Cortex of kidney (tissue), 1 donor: ENCODE data around the gene DCAF12L1.

Source experiments
- DNase-seq: peaks from one replicate; lab custom pipeline; 2025; lab: John Stamatoyannopoulos, UW

DCAF12L1 gene

GRCh38 chrX:126552313-126553022 lies at the start of gene DCAF12L1:
DCAF12L1 (minus strand) TSS chrX:126552814; CDS start chrX:126552608, 206 bp downstream.
- DNase-seq, result no peak

GRCh38 chrX:126580877-126581276 lies 28.3 kb upstream of the DCAF12L1 start:
- DNase-seq, result no peak

- DNase-seq, result no peak
Observed at GRCh38 chrX:126575911-126576310, 23.3 kb upstream of the DCAF12L1 start.

- DNase-seq, result no peak
Observed at GRCh38 chrX:126557151-126557550, 4.5 kb upstream of the DCAF12L1 start.

DNA sequence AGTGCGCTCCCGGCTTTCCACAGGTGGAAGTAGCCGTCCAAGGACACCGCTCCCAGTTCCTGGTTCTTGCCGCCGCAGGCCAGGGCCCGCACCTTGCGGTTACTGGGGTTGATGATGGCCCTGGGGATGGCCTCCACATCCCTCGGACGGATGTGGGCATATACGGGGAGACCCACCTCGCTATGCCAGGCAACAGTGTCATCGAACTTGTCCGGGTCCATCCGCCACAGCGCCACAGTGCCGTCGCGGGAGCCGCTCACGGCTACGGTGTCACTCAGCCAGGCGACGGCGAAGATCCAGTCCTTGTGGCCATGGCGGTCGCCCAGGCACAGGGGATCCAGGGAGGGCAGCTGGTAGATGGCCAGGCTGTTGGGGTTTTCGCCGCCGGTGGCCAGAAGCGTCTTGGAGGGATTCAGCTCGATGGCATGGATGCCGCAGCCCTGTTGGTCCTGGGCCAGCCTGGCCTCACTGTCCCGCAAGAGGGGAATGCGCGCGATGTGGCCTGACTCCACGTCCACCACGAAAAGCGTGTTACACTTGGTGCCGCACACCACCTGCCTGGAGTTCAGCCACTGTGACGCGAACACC lies 795 bp downstream of the DCAF12L1 start:
- DNase-seq, result no peak

GRCh38 chrX:126551306-126551705 lies 1.3 kb downstream of the DCAF12L1 start:
- no peak for DNase-seq

DNA sequence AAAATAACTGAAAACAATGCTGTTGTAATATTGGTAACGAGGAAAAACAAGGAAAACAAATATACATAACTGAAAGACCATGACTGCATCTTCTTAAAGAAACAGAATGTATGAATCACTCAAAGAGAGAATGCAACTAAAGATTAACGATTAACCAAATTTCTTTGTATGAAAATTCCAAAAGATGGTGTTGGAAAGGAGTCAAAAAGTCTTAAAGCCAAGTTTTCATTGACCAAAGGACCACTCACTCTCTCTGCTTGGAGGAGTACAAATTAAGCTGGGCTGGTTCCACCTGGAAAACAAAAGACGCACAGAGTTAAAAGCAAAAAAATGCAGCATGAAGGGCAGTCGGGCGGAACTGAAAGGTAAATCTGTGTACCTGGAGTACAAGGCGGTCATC lies 1.8 kb downstream of the DCAF12L1 start:
- DNase-seq, result no peak

DNA sequence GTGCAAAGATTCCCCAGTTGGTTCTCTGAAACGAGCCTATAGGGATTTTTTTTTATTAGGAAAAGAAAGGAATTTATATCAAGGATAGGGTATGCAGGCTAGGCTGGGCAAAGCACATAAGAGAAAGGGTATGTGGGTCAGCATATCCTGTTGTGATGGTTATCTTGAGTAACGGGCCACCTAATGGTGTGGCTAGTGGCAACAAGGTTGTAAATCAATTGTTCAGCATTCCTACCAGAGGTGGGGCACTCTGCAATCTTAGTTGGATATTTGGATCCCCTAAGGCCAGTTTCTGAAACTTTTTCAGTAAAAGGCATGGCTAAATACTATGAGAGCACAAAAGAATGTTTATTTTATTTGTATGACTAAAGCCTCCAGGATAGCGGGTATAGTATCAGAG lies 42.7 kb downstream of the DCAF12L1 start:
- no peak for DNase-seq
